SK-N-SH treated with all-trans-retinoic acid at 6 μM for 48 hours (cell line): Measurements from ENCODE around the gene SNX17.

Experiments
- ATAC-seq: fragments of 200-7000 bp; cut with Tn5 transposase; 3 replicates; pipeline ENCODE4 v1.9.1; 2020; ENCODE audit warnings: mild to moderate bottlenecking, moderate library complexity
- CSDC2 ChIP-seq: fragments of 250-450 bp; sonication (Bioruptor Pico); IDR thresholded peaks from 2 replicates; pipeline ENCODE4 v1.5.0; 2020; ENCODE audit warnings: mild to moderate bottlenecking, moderate library complexity
- GLIS3 ChIP-seq: fragments of 250-450 bp; sonication (Bioruptor Pico); IDR thresholded peaks from 2 replicates; pipeline ENCODE4 v1.5.0; 2020; ENCODE audit warnings: mild to moderate bottlenecking, moderate library complexity
- ISL1 ChIP-seq: fragments of 250-450 bp; sonication (Bioruptor Pico); IDR thresholded peaks from 2 replicates; pipeline ENCODE4 v2.1.2; 2022; ENCODE audit warnings: mild to moderate bottlenecking, moderate library complexity
- OSR1 ChIP-seq: fragments of 250-450 bp; sonication (Bioruptor Pico); IDR thresholded peaks from 2 replicates; pipeline ENCODE4 v1.8.0; 2022; ENCODE audit warnings: moderate library complexity, mild to moderate bottlenecking, inconsistent platforms
- PPARA ChIP-seq: fragments of 250-450 bp; sonication (Bioruptor Pico); IDR thresholded peaks from 2 replicates; pipeline ENCODE4 v1.5.0; 2020; ENCODE audit warnings: mild to moderate bottlenecking, borderline replicate concordance
- RARB ChIP-seq: fragments of 250-450 bp; sonication (Bioruptor Pico); IDR thresholded peaks from 2 replicates; pipeline ENCODE4 v1.8.0; 2021; ENCODE audit warnings: mild to moderate bottlenecking, moderate library complexity
- SNAI2 ChIP-seq: fragments of 250-450 bp; sonication (Bioruptor Pico); IDR thresholded peaks from 2 replicates; pipeline ENCODE4 v1.5.0; 2020; ENCODE audit warnings: mild to moderate bottlenecking, moderate library complexity
- TOX ChIP-seq: fragments of 250-450 bp; sonication (Bioruptor Pico); IDR thresholded peaks from 2 replicates; pipeline ENCODE4 v1.8.0; 2021; ENCODE audit warnings: mild to moderate bottlenecking, moderate library complexity, borderline replicate concordance
- ZC3H10 ChIP-seq: fragments of 250-450 bp; sonication (Bioruptor Pico); IDR thresholded peaks from 2 replicates; pipeline ENCODE4 v1.5.1; 2021; ENCODE audit warnings: mild to moderate bottlenecking, moderate library complexity
- ZFP3 ChIP-seq: fragments of 250-450 bp; sonication (Bioruptor Pico); IDR thresholded peaks from 2 replicates; pipeline ENCODE4 v1.5.0; 2020; ENCODE audit warnings: mild to moderate bottlenecking, moderate library complexity
- ZFP30 ChIP-seq: fragments of 450-650 bp; formaldehyde crosslinking; IDR thresholded peaks from 2 replicates; pipeline ENCODE4 v1.5.0; 2022; ENCODE audit warnings: mild to moderate bottlenecking, moderate library complexity
- ZNF565 ChIP-seq: fragments of 450-650 bp; formaldehyde crosslinking; conservative IDR thresholded peaks from 2 replicates; pipeline ENCODE4 v1.5.0; 2020; ENCODE audit warnings: low read depth, mild to moderate bottlenecking, moderate library complexity
- ZNF70 ChIP-seq: fragments of 450-650 bp; formaldehyde crosslinking; IDR thresholded peaks from 2 replicates; pipeline ENCODE4 v1.5.0; 2020; ENCODE audit warnings: mild to moderate bottlenecking, moderate library complexity
- ZNF8 ChIP-seq: fragments of 450-650 bp; formaldehyde crosslinking; IDR thresholded peaks from 2 replicates; pipeline ENCODE4 v1.5.0; 2020; ENCODE audit warnings: mild to moderate bottlenecking, moderate library complexity
- TF ChIP-seq, protein P1 (sequence below): fragments of 250-450 bp; sonication (Bioruptor Pico); IDR thresholded peaks from 2 replicates; pipeline ENCODE4 v1.5.1; 2021; ENCODE audit warnings: mild to moderate bottlenecking, moderate library complexity
- TF ChIP-seq, protein P2 (sequence below): fragments of 250-450 bp; sonication (Bioruptor Pico); IDR thresholded peaks from 2 replicates; pipeline ENCODE4 v1.8.0; 2020; ENCODE audit warnings: mild to moderate bottlenecking, moderate library complexity, borderline replicate concordance
- TF ChIP-seq, protein P3 (sequence below): fragments of 250-450 bp; sonication (Bioruptor Pico); IDR thresholded peaks from 2 replicates; pipeline ENCODE4 v1.5.0; 2020; ENCODE audit warnings: mild to moderate bottlenecking, moderate library complexity
- TF ChIP-seq, protein P4 (sequence below): fragments of 250-450 bp; sonication (Bioruptor Pico); IDR thresholded peaks from 2 replicates; pipeline ENCODE4 v1.8.0; 2021; ENCODE audit warnings: low read depth, mild to moderate bottlenecking, moderate library complexity, borderline replicate concordance

The SNX17 gene

DNA sequence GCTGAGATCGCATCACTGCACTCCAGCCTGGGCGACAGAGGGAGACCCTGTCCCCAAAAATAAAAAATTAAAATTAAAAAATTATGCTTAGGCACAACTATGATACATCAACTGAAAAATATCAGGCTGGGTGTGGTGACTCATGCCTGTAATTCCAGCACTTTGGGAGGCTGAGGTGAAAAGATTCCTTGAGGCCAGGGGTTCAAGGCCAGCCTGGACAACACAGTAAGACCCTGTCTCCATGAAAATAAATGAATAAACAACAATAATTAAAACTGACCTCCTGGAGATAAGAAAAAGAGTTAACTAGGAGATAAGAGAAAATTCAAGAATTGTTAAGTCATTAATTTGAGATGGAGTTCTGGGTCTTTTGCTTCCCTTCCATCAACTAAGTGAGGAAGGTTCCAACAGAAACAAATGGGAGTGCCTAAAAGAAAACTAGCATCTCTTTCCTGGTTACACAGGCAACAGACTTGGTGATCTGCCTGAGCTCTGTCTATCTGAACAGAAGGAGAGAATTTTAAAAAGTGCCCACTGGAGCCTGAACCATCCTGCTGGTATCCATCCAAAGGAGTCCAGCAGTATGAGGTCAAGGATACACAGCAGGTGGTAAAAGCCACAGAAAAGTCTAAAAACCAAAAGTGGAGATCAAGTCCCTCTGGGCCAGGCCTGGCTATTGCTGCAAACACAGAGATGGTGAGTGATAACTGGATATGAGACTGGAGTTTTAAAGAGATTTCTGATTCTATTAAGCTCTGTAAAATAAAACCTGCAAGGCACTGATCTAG, 30.1 kb downstream of the SNX17 start (continued):
- TF ChIP-seq, protein P1, sequence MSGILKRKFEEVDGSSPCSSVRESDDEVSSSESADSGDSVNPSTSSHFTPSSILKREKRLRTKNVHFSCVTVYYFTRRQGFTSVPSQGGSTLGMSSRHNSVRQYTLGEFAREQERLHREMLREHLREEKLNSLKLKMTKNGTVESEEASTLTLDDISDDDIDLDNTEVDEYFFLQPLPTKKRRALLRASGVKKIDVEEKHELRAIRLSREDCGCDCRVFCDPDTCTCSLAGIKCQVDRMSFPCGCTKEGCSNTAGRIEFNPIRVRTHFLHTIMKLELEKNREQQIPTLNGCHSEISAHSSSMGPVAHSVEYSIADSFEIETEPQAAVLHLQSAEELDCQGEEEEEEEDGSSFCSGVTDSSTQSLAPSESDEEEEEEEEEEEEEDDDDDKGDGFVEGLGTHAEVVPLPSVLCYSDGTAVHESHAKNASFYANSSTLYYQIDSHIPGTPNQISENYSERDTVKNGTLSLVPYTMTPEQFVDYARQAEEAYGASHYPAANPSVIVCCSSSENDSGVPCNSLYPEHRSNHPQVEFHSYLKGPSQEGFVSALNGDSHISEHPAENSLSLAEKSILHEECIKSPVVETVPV (CRISPR knock-in tag): no peak
- TF ChIP-seq ZC3H10 (CRISPR knock-in tag): no peak
- no peak for TF ChIP-seq PPARA (CRISPR knock-in tag)
- TF ChIP-seq OSR1 (CRISPR knock-in tag): no peak
- TF ChIP-seq, protein P2, sequence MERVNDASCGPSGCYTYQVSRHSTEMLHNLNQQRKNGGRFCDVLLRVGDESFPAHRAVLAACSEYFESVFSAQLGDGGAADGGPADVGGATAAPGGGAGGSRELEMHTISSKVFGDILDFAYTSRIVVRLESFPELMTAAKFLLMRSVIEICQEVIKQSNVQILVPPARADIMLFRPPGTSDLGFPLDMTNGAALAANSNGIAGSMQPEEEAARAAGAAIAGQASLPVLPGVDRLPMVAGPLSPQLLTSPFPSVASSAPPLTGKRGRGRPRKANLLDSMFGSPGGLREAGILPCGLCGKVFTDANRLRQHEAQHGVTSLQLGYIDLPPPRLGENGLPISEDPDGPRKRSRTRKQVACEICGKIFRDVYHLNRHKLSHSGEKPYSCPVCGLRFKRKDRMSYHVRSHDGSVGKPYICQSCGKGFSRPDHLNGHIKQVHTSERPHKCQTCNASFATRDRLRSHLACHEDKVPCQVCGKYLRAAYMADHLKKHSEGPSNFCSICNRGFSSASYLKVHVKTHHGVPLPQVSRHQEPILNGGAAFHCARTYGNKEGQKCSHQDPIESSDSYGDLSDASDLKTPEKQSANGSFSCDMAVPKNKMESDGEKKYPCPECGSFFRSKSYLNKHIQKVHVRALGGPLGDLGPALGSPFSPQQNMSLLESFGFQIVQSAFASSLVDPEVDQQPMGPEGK: no peak
- no peak for TF ChIP-seq TOX (CRISPR knock-in tag)
- TF ChIP-seq ISL1: no peak

DNA sequence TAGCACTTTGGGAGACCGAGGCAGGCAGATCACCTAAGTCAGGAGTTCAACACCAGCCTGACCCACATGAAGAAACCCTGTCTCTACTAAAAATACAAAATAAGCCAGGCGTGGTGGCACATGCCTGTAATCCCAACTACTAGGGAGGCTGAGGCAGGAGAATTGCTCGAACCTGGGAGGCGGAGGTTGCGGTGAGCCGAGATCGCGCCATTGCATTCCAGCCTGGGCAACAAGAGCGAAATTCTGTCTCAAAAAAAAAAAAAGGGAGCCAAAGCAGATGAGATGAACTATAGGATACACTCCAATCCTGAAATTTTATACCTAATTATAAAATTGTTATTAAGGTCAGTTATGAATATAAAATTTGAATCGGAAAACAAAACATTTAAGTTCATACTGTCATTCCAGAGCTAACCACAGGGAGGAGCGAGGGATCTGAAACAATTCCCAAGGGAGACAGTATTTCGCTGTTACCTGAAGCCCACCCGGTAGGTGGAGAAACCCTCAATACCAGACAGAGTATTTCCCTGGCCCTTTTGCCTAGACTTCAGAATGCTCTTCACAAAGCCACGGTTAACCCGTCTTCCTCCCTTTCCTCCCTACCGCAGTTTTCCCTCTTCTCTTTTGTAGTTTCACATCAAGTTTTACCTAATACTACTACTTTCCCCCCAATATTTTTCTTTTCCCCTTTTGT, 37.5 kb downstream of the SNX17 start:
- TF ChIP-seq ZNF565 (CRISPR knock-in tag): no peak
- TF ChIP-seq, protein P1 (CRISPR knock-in tag): no peak
- TF ChIP-seq, all 23 proteins: peak for 0
- peak; percentile 15; the same call in 2 of the 3 replicates for ATAC-seq

DNA sequence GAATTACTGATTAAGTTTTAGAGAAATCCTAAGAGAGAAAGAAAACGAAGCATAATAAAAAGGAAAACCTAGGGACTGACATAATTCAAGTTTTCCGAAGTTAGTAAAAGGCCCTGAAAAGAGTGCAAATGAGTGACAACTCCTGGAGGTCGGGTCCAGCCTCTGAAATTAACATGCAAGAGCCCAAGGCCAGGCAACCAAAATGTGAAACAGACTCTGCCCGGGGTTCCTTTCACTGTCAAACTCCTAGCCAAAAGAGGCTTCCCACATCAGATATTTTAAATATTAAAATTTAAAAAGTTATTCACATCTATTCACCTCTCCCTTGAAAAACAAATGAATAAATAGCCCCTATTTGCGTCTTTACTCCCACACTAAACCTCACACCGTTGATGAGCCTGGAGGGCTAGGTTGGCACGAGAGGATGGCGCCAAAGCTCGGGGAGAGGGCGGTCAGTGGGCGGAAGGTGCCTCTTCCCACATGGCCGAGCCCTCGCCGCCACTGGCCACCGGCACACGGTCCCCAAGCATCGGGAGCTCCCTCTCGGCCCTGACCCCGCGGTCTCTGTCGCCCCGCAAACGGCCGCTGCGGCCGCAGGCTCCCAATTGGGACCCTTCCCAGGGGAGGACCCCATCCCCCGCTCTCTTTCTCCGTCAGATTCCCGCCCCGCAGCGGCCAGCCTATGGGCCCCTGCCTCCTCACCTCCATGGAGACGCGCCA, 38.3 kb downstream of the SNX17 start:
- ATAC-seq: peak; percentile 70
- TF ChIP-seq ISL1 (no peak), ZFP30 (CRISPR knock-in tag) (no peak)

DNA sequence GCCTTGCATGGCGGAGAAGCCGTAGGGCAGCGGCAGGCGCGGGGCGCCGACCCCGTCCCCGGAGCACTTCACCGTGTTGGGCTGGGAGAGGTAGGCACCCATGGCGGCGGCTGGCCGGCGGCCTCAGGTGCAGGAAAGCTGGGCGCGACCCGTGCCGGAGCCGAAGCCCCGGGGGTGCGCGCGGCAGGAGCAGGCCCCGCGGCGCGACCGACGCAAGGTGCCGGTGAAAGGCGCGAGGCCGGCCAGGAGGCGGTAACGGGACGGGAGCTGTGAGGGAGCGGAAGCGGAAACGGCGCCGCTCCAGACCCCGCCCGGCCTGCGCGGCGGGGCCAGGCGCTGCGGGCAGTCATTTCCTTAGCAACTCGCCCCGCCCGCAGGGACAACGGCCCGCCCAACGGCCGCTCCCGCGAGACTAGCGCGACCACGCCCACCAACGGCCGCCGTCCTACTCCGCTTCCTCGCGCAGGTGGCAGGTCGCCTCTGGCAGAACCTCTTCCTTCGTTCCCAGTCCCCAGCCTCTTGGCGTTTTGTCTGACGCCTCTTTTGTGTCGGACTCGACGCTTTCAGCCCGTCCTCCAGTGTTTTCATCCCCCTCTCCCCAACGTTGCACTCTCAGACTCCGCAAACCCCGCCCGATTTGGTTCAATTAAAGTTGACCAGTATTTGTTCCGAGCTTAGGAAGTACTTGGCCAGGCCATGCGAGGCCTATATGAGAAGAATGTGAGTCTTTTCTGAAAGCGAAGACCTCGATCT, 39.1 kb downstream of the SNX17 start, which contains the start of gene PPM1G:
PPM1G (minus strand) TSS at position 271 of the 753 bp plus-strand sequence; CDS start at position 102, 169 bp downstream.
- peak; percentile 97 for ATAC-seq
- TF ChIP-seq CSDC2 (CRISPR knock-in tag) (peak; percentile 45; the same call in 1 of the 2 replicates), SNAI2 (CRISPR knock-in tag) (peak; percentile 68; the same call in 1 of the 2 replicates), ZFP3 (CRISPR knock-in tag) (0 out of 2 replicates have a peak, but pooled peaks have one; percentile 16), ZNF8 (CRISPR knock-in tag) (no peak), GLIS3 (CRISPR knock-in tag) (peak; percentile 53; the same call in 1 of the 2 replicates), ZNF70 (CRISPR knock-in tag) (no peak), ISL1 (no peak), ZNF565 (CRISPR knock-in tag) (no peak), RARB (no peak), TOX (CRISPR knock-in tag) (no peak)
- TF ChIP-seq, protein P3, sequence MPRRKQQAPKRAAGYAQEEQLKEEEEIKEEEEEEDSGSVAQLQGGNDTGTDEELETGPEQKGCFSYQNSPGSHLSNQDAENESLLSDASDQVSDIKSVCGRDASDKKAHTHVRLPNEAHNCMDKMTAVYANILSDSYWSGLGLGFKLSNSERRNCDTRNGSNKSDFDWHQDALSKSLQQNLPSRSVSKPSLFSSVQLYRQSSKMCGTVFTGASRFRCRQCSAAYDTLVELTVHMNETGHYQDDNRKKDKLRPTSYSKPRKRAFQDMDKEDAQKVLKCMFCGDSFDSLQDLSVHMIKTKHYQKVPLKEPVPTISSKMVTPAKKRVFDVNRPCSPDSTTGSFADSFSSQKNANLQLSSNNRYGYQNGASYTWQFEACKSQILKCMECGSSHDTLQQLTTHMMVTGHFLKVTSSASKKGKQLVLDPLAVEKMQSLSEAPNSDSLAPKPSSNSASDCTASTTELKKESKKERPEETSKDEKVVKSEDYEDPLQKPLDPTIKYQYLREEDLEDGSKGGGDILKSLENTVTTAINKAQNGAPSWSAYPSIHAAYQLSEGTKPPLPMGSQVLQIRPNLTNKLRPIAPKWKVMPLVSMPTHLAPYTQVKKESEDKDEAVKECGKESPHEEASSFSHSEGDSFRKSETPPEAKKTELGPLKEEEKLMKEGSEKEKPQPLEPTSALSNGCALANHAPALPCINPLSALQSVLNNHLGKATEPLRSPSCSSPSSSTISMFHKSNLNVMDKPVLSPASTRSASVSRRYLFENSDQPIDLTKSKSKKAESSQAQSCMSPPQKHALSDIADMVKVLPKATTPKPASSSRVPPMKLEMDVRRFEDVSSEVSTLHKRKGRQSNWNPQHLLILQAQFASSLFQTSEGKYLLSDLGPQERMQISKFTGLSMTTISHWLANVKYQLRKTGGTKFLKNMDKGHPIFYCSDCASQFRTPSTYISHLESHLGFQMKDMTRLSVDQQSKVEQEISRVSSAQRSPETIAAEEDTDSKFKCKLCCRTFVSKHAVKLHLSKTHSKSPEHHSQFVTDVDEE (CRISPR knock-in tag): no peak
- TF ChIP-seq, protein P1 (CRISPR knock-in tag): 0 out of 2 replicates have a peak, but pooled peaks have one; percentile 29
- TF ChIP-seq, protein P2: no peak
- TF ChIP-seq, protein P4, sequence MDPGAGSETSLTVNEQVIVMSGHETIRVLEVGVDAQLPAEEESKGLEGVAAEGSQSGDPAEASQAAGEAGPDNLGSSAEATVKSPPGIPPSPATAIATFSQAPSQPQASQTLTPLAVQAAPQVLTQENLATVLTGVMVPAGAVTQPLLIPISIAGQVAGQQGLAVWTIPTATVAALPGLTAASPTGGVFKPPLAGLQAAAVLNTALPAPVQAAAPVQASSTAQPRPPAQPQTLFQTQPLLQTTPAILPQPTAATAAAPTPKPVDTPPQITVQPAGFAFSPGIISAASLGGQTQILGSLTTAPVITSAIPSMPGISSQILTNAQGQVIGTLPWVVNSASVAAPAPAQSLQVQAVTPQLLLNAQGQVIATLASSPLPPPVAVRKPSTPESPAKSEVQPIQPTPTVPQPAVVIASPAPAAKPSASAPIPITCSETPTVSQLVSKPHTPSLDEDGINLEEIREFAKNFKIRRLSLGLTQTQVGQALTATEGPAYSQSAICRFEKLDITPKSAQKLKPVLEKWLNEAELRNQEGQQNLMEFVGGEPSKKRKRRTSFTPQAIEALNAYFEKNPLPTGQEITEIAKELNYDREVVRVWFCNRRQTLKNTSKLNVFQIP (CRISPR knock-in tag): peak; percentile 74; the same call in 1 of the 2 replicates
